GM12878 (cell line): ENCODE results near the gene ARHGAP26. TPM values are rescaled to one million over a fixed set of nuclear protein-coding genes. Genes with fewer than 3 reads are reported as not detected.

Experiments
- ATAC-seq: fragments of 200-7000 bp; cut with Tn5 transposase; 3 replicates; pipeline ENCODE4 v1.9.1; 2020; ENCODE audit warnings: mild to moderate bottlenecking, moderate library complexity
- BruUV-seq: library from RNA; stranded (reverse); fragments of 400-500 nt; replicated peaks from 2 replicates; lab custom pipeline; 2021; lab: Mats Ljungman, UMichigan
- CTCF ChIA-PET: fragments of 300-600 bp; sonication (Branson Sonifier 250); formaldehyde crosslinking; extraction: SDS; loops from one replicate; lab custom pipeline; 2021; ENCODE audit warnings: inconsistent platforms; lab: Yijun Ruan, JAX
- POLR2A ChIA-PET: fragments of 350-600 bp; formaldehyde crosslinking; extraction: SDS; loops from one replicate; lab custom pipeline; 2021; ENCODE audit warnings: inconsistent platforms; lab: Charles Lee
- RAD21 ChIA-PET: fragments of 300-600 bp; sonication (Branson Sonifier 250); formaldehyde crosslinking; loops from one replicate; lab custom pipeline; 2023; ENCODE audit warnings: antibody characterized with exemption; ENCODE audit not compliant: unreplicated experiment; lab: Charles Lee
- SMC1A ChIA-PET: fragments of 300-600 bp; sonication (Branson Sonifier 250); formaldehyde crosslinking; loops from one replicate; lab custom pipeline; 2023; ENCODE audit not compliant: unreplicated experiment, uncharacterized antibody; lab: Charles Lee
- DNase-seq: peaks from one replicate; pipeline ENCODE4 v3.0.0-alpha.2; 2011; ENCODE audit warnings: low read depth, low spot score
- FAIRE-seq: peaks from 3 replicates; lab custom pipeline; 2011; peaks lifted over from hg19 to GRCh38; lab: Jason Lieb, UNC
- H2AFZ ChIP-seq: 2 replicates; pipeline ENCODE4 v1.6.0; 2011; ENCODE audit warnings: low read depth, low read length, control low read depth; ENCODE audit not compliant: control insufficient read depth
- H3K27ac ChIP-seq: 2 replicates; pipeline ENCODE4 v1.5.1; 2011; ENCODE audit warnings: control low read depth; ENCODE audit not compliant: control insufficient read depth, insufficient read depth
- H3K27me3 ChIP-seq, 2 experiments: replicated peaks in 1 of 2; 2 replicates each; pipeline versions ENCODE4 v1.6.0 to v1.6.1; 2011; ENCODE audit warnings: low read length in 1 of 2; ENCODE audit not compliant: control insufficient read depth in 2 of 2, insufficient read depth in 2 of 2
- H3K36me3 ChIP-seq, 2 experiments: 2 replicates each; pipeline ENCODE4 v1.5.1; 2011; ENCODE audit warnings: low read length in 1 of 2; ENCODE audit not compliant: control insufficient read depth in 2 of 2, insufficient read depth in 2 of 2
- H3K4me1 ChIP-seq: 2 replicates; pipeline ENCODE4 v1.6.1; 2011; ENCODE audit warnings: mild to moderate bottlenecking, low read length, moderate library complexity, mixed read lengths; ENCODE audit not compliant: control insufficient read depth, insufficient read depth
- H3K4me2 ChIP-seq: 2 replicates; pipeline ENCODE4 v1.6.0; 2011; ENCODE audit warnings: control low read depth; ENCODE audit not compliant: control insufficient read depth, insufficient read depth
- H3K4me3 ChIP-seq: fragments of 200-600 bp; sonication (generic); 2 replicates; pipeline ENCODE4 v1.5.1; 2016
- H3K79me2 ChIP-seq: 2 replicates; pipeline ENCODE4 v1.6.0; 2011; ENCODE audit warnings: low read length; ENCODE audit not compliant: control insufficient read depth, insufficient read depth
- H3K9ac ChIP-seq: 2 replicates; pipeline ENCODE4 v1.8.0; 2011; ENCODE audit warnings: low read length, control low read depth, mixed read lengths; ENCODE audit not compliant: control insufficient read depth, insufficient read depth
- H3K9me3 ChIP-seq: replicated peaks from 3 replicates; pipeline ENCODE4 v1.5.1; 2011; ENCODE audit warnings: mild to moderate bottlenecking, low read length; ENCODE audit not compliant: control insufficient read depth, insufficient read depth
- H4K20me1 ChIP-seq: 2 replicates; pipeline ENCODE4 v1.6.0; 2011; ENCODE audit not compliant: control insufficient read depth, insufficient read depth
- CHD4 ChIP-seq: fragments of 200-600 bp; sonication (generic); IDR thresholded peaks from 2 replicates; pipeline ENCODE4 v1.6.1; 2016; ENCODE audit warnings: mild to moderate bottlenecking
- HDGF ChIP-seq: fragments of 450-650 bp; IDR thresholded peaks from 2 replicates; pipeline ENCODE4 v1.6.1; 2016; ENCODE audit warnings: antibody characterized with exemption
- MEF2A ChIP-seq: IDR thresholded peaks from 2 replicates; pipeline ENCODE4 v1.6.1; 2011; ENCODE audit warnings: low read depth, mild to moderate bottlenecking, low read length, moderate library complexity; ENCODE audit not compliant: insufficient read depth
- NFYA ChIP-seq: IDR thresholded peaks from 2 replicates; pipeline ENCODE4 v1.6.1; 2011; ENCODE audit warnings: low read depth, mild to moderate bottlenecking, low read length, improper control_type of control experiment, borderline replicate concordance
- SMAD1 ChIP-seq: fragments of 450-650 bp; IDR thresholded peaks from 2 replicates; pipeline ENCODE4 v1.6.1; 2018; ENCODE audit warnings: mild to moderate bottlenecking, low read depth; ENCODE audit not compliant: partially characterized antibody
- TCF3 ChIP-seq: IDR thresholded peaks from 2 replicates; pipeline ENCODE4 v1.6.1; 2012; ENCODE audit warnings: low read depth, mild to moderate bottlenecking, low read length, borderline replicate concordance; ENCODE audit not compliant: insufficient read depth
- WGBS: methylation state at CpG from one replicate; pipeline ENCODE4 v1.1.6; 2016; ENCODE audit warnings: low lambda C conversion rate; ENCODE audit not compliant: insufficient replicate concordance, insufficient coverage; ENCODE audit errors: missing lambda C conversion rate; 5-methylcytosine and 5-hydroxymethylcytosine counted together
- in situ Hi-C: fragments of 300-500 bp; cut with MboI; formaldehyde crosslinking; loops from 9 replicates; pipeline ENCODE4 v1.14.3; 2018; ENCODE audit warnings: mixed read lengths
- intact Hi-C: fragments of 100-400 bp; cut with micrococcal nuclease; formaldehyde crosslinking; loops from one replicate; pipeline ENCODE4 v1.14.2; 2022; ENCODE audit not compliant: unreplicated experiment
- polyA plus RNA-seq, 11 experiments: library from polyadenylated mRNA; depleted of rRNA in 4 of 11; unstranded in 6 of 11; stranded (reverse) in 5 of 11; fragments of >200 nt; fragmentation: Nextera tagmentation in 4 of 11; fragmentation: Illumina TruSeq in 1 of 11; extraction: Ambion mirVana in 4 of 11; extraction: Trizol in 1 of 11; gene quantifications; 1 replicate in 1 of 11; 2 replicates in 10 of 11; pipeline versions ENCODE4 v1.2.1 to v1.2.3, GENCODE V29; 2011 to 2016; ENCODE audit warnings: inconsistent platforms in 2 of 11, missing spikeins in 2 of 11, low read depth in 1 of 11
- total RNA-seq, 4 experiments: library from RNA; depleted of rRNA in 3 of 4; stranded (reverse); fragments of >200 nt in 3 of 4; fragmentation: Illumina TruSeq in 1 of 4; extraction: Trizol in 1 of 4; gene quantifications; 2 replicates each; pipeline versions ENCODE4 v1.2.1 to v1.2.3, GENCODE V29; 2013 to 2021
- TF ChIP-seq, protein P1 (sequence below): fragments of 450-650 bp; IDR thresholded peaks from 2 replicates; pipeline ENCODE4 v1.6.1; 2016; ENCODE audit warnings: mild to moderate bottlenecking, moderate library complexity, borderline replicate concordance
- TF ChIP-seq, protein P2 (sequence below): fragments of 450-650 bp; IDR thresholded peaks from 2 replicates; pipeline ENCODE4 v1.6.1; 2017; ENCODE audit warnings: antibody characterized with exemption, mild to moderate bottlenecking, moderate library complexity
- TF ChIP-seq, protein P3 (sequence below): fragments of 450-650 bp; IDR thresholded peaks from 2 replicates; pipeline ENCODE4 v1.6.1; 2017; ENCODE audit warnings: borderline replicate concordance
- TF ChIP-seq, protein P4 (sequence below): IDR thresholded peaks from 2 replicates; pipeline ENCODE4 v1.6.1; 2012; ENCODE audit warnings: improper control_type of control experiment, low read depth, low read length; ENCODE audit not compliant: insufficient replicate concordance

The ARHGAP26 gene
- total and polyA plus RNA-seq, 10 of the 15 experiments (the other 5 are each of a cell fraction or from before 2014, with no cell fraction given) = 9.4 to 41.5 (median 19.3) TPM

DNA sequence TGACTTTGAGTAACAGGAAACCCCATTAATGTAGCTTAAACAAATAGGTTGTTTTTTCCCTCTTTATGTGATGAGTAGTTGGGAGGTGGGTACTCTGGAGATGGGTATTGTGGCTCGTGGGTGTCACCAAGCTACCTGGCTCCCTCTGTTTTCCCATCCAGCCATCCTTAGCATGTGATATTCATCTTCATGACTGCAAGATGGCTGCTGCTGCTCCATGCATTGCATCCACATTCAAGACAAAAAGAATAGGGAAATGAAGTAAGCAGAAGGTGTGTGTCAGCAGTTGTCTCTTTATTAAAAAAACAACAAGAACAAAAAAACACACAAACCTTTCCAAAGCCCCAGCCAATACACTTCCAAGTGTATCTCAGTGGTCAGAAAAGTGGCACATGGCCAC, 6.5 kb upstream of the ARHGAP26 start:
- SMC1A ChIA-PET = interaction anchor here (1.3 kb wide), 1 partner anchor 10 kb away, joined by 5 read pairs; no protein-coding TSS in a partner anchor
- intact Hi-C loops = no loop called here
- Histone ChIP-seq H3K27ac (no peak overlapping the region), H3K27me3 (no peaks in the 10 kb centered on the region; a peak in 1 of 4 replicates), H2AFZ (no peak overlapping the region), H3K4me3 (no peak overlapping the region), H3K36me3 (no peaks in the 10 kb centered on the region), H3K9ac (no peak overlapping the region), H3K79me2 (no peaks in the 10 kb centered on the region), H3K9me3 (no peaks in the 10 kb centered on the region), H3K4me1 (no peaks in the 10 kb centered on the region), H3K4me2 (no peak overlapping the region), H4K20me1 (no peaks in the 10 kb centered on the region)
- in situ Hi-C loops = no loop called here
- FAIRE-seq = no peak
- DNase-seq = no peak
- RAD21 ChIA-PET = no interaction called here
- POLR2A ChIA-PET = no interaction called here
- CTCF ChIA-PET = interaction anchor here (1.0 to 1.3 kb wide), 3 partner anchors 16 to 103 kb away, joined by 3 to 4 read pairs (median 3); no protein-coding TSS in a partner anchor
- BruUV-seq = no TSS peak
- ATAC-seq = no peak
- 0% methylated on average over 1 of the region's 1 CpG for WGBS
- TF ChIP-seq, protein P1, sequence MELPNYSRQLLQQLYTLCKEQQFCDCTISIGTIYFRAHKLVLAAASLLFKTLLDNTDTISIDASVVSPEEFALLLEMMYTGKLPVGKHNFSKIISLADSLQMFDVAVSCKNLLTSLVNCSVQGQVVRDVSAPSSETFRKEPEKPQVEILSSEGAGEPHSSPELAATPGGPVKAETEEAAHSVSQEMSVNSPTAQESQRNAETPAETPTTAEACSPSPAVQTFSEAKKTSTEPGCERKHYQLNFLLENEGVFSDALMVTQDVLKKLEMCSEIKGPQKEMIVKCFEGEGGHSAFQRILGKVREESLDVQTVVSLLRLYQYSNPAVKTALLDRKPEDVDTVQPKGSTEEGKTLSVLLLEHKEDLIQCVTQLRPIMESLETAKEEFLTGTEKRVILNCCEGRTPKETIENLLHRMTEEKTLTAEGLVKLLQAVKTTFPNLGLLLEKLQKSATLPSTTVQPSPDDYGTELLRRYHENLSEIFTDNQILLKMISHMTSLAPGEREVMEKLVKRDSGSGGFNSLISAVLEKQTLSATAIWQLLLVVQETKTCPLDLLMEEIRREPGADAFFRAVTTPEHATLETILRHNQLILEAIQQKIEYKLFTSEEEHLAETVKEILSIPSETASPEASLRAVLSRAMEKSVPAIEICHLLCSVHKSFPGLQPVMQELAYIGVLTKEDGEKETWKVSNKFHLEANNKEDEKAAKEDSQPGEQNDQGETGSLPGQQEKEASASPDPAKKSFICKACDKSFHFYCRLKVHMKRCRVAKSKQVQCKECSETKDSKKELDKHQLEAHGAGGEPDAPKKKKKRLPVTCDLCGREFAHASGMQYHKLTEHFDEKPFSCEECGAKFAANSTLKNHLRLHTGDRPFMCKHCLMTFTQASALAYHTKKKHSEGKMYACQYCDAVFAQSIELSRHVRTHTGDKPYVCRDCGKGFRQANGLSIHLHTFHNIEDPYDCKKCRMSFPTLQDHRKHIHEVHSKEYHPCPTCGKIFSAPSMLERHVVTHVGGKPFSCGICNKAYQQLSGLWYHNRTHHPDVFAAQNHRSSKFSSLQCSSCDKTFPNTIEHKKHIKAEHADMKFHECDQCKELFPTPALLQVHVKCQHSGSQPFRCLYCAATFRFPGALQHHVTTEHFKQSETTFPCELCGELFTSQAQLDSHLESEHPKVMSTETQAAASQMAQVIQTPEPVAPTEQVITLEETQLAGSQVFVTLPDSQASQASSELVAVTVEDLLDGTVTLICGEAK = no peak
- TF ChIP-seq, protein P2, sequence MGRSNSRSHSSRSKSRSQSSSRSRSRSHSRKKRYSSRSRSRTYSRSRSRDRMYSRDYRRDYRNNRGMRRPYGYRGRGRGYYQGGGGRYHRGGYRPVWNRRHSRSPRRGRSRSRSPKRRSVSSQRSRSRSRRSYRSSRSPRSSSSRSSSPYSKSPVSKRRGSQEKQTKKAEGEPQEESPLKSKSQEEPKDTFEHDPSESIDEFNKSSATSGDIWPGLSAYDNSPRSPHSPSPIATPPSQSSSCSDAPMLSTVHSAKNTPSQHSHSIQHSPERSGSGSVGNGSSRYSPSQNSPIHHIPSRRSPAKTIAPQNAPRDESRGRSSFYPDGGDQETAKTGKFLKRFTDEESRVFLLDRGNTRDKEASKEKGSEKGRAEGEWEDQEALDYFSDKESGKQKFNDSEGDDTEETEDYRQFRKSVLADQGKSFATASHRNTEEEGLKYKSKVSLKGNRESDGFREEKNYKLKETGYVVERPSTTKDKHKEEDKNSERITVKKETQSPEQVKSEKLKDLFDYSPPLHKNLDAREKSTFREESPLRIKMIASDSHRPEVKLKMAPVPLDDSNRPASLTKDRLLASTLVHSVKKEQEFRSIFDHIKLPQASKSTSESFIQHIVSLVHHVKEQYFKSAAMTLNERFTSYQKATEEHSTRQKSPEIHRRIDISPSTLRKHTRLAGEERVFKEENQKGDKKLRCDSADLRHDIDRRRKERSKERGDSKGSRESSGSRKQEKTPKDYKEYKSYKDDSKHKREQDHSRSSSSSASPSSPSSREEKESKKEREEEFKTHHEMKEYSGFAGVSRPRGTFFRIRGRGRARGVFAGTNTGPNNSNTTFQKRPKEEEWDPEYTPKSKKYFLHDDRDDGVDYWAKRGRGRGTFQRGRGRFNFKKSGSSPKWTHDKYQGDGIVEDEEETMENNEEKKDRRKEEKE = no peak
- no peak for TF ChIP-seq TCF3
- no peak for TF ChIP-seq NFYA
- TF ChIP-seq, protein P3, sequence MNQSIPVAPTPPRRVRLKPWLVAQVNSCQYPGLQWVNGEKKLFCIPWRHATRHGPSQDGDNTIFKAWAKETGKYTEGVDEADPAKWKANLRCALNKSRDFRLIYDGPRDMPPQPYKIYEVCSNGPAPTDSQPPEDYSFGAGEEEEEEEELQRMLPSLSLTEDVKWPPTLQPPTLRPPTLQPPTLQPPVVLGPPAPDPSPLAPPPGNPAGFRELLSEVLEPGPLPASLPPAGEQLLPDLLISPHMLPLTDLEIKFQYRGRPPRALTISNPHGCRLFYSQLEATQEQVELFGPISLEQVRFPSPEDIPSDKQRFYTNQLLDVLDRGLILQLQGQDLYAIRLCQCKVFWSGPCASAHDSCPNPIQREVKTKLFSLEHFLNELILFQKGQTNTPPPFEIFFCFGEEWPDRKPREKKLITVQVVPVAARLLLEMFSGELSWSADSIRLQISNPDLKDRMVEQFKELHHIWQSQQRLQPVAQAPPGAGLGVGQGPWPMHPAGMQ = no peak
- TF ChIP-seq, protein P4, sequence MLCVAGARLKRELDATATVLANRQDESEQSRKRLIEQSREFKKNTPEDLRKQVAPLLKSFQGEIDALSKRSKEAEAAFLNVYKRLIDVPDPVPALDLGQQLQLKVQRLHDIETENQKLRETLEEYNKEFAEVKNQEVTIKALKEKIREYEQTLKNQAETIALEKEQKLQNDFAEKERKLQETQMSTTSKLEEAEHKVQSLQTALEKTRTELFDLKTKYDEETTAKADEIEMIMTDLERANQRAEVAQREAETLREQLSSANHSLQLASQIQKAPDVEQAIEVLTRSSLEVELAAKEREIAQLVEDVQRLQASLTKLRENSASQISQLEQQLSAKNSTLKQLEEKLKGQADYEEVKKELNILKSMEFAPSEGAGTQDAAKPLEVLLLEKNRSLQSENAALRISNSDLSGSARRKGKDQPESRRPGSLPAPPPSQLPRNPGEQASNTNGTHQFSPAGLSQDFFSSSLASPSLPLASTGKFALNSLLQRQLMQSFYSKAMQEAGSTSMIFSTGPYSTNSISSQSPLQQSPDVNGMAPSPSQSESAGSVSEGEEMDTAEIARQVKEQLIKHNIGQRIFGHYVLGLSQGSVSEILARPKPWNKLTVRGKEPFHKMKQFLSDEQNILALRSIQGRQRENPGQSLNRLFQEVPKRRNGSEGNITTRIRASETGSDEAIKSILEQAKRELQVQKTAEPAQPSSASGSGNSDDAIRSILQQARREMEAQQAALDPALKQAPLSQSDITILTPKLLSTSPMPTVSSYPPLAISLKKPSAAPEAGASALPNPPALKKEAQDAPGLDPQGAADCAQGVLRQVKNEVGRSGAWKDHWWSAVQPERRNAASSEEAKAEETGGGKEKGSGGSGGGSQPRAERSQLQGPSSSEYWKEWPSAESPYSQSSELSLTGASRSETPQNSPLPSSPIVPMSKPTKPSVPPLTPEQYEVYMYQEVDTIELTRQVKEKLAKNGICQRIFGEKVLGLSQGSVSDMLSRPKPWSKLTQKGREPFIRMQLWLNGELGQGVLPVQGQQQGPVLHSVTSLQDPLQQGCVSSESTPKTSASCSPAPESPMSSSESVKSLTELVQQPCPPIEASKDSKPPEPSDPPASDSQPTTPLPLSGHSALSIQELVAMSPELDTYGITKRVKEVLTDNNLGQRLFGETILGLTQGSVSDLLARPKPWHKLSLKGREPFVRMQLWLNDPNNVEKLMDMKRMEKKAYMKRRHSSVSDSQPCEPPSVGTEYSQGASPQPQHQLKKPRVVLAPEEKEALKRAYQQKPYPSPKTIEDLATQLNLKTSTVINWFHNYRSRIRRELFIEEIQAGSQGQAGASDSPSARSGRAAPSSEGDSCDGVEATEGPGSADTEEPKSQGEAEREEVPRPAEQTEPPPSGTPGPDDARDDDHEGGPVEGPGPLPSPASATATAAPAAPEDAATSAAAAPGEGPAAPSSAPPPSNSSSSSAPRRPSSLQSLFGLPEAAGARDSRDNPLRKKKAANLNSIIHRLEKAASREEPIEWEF = no peak
- TF ChIP-seq MEF2A = no peak
- no peak for TF ChIP-seq HDGF
- no peak for TF ChIP-seq SMAD1
- no peak for TF ChIP-seq CHD4
